ENCODE data around the gene IL17RC.

The IL17RC gene

GRCh38 chr3:9876991-9877390 lies 39.9 kb upstream of the IL17RC start:
- CTCF ChIA-PET, result no interaction called here
- DNase-seq (ENCODE audit: low spot score), result no peak
- TF ChIP-seq CTCF (conservative IDR thresholded peaks at IDR 0.05; ENCODE audit: low read depth), result no peak
- no peak overlapping the region for H3K27ac ChIP-seq
- POLR2A ChIA-PET (ENCODE audit: low non-redundant PET), result no interaction called here

GRCh38 chr3:9878700-9879099 lies 38.2 kb upstream of the IL17RC start:
- ChIA-PET POLR2A (ENCODE audit: low non-redundant PET) (no interaction called here), CTCF (no interaction called here)
- DNase-seq (ENCODE audit: low spot score), result no peak
- TF ChIP-seq CTCF (conservative IDR thresholded peaks at IDR 0.05; ENCODE audit: low read depth), result no peak
- H3K27ac ChIP-seq, result no peak overlapping the region

- CTCF ChIA-PET, result no interaction called here
Measured at GRCh38 chr3:9879830-9880549, 36.9 kb upstream of the IL17RC start, which contains the start of gene CIDEC. Gene CIDEC (minus strand): TSS chr3:9880253. CDS start chr3:9878486, 1,767 bp downstream.

GRCh38 chr3:9881441-9881840 lies 35.5 kb upstream of the IL17RC start:
- no peak for DNase-seq (ENCODE audit: low spot score)
- TF ChIP-seq CTCF (conservative IDR thresholded peaks at IDR 0.05; ENCODE audit: low read depth), result no peak
- ChIA-PET CTCF (no interaction called here), POLR2A (ENCODE audit: low non-redundant PET) (no interaction called here)
- H3K27ac ChIP-seq, result no peak overlapping the region

More at GRCh38 chr3:9879830-9880549, 36.9 kb upstream of the IL17RC start, which contains the start of gene CIDEC:
- POLR2A ChIA-PET (ENCODE audit: low non-redundant PET), result no interaction called here
- DNase-seq (ENCODE audit: low spot score), result no peak
- TF ChIP-seq CTCF (conservative IDR thresholded peaks at IDR 0.05; ENCODE audit: low read depth), result no peak
- peak within 1 kb of the TSS; percentile 29; the same call in 1 of the 2 replicates for H3K27ac ChIP-seq

DNA sequence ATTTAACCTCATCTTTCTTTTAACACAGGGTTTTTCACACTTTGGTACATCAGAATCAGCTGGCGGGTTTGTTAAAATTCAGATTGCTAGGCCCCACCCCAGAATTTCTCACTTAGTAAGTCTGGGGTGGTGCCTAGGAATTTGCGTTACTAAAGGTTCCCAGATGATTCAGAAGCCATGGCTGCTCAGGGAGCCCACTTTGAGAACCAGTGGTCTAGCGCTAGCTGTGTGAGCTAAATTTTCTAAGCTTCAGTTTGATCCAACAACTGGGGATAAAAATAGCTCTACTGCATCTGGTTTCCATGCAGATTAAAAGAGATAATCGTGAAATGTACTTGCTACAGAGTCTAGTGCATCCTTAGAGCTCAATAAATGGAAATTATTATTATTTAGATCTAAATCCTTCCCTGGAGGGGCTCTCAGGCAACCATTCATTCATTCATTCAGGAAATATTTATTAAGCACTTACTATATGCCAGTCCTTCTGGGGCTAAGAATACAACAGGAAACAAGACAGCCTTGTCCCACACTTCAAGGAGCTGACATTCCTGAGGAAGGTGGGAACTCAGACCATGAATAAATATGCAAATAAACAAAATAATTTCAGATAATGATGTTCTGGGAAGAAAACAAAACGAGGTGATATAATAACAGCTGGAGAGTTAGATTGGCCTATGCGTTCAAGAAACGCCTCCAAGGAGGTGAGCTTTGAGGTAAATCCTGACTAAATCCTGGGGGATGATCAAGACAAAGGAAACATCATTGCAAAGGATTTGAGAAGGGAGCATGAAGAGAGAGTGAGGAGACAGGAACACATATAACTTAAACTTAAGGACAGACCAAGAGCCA lies 33.0 kb upstream of the IL17RC start:
- H3K27ac ChIP-seq, result peak overlapping the region; percentile 89
- ChIA-PET POLR2A (ENCODE audit: low non-redundant PET) (interaction anchor here (0.6 kb wide), 1 partner anchor 270 kb away, joined by 7 read pairs; no protein-coding TSS in a partner anchor), CTCF (interaction anchor here (0.7 kb wide), 2 partner anchors 10 to 19 kb away, joined by 3 to 6 read pairs; no protein-coding TSS in a partner anchor)
- DNase-seq (ENCODE audit: low spot score), result no peak
- no peak for TF ChIP-seq CTCF (conservative IDR thresholded peaks at IDR 0.05; ENCODE audit: low read depth)

DNA sequence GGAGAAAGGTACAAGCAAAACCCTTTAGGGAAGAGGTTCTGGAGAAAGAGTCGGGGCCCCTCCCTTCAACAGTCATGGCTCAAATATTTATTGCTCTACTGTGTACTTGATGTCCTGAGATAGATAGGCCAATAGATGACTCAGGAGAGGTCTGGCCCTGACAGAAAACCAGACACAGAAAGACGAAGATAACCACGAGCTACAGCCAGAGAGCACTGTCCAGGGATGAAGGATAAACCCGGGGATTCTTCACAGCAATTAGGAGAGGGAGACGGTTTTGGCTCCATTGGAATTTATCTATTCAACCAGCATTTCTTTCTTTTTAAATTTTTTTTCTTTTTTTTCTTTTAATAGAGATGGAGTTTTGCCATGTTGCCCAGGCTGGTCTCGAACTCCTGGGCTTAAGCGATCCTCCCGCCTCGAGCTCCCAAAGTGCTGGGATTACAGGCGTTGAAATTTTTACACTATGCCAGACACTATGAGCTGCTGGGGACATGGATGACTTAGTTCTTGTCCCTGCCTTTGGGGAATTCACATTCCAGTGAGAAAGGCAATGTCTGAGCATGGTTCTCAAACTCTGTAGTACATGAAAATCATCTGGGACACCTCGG lies 32.2 kb upstream of the IL17RC start:
- peak overlapping the region; percentile 89 for H3K27ac ChIP-seq

More for the DNA sequence above, 32.2 kb upstream of the IL17RC start:
- POLR2A ChIA-PET (ENCODE audit: low non-redundant PET), result no interaction called here
- CTCF ChIA-PET, result interaction anchor here (0.7 kb wide), 1 partner anchor 19 kb away, joined by 3 read pairs; no protein-coding TSS in a partner anchor
- DNase-seq (ENCODE audit: low spot score), result peak; percentile 88
- TF ChIP-seq CTCF (conservative IDR thresholded peaks at IDR 0.05; ENCODE audit: low read depth), result no peak
